GM21381 (cell line): Measurements from ENCODE around the gene GTF3C2.

Source experiments
- ATAC-seq: cut with Tn5 transposase; IDR thresholded peaks from one replicate; pipeline ENCODE4 v1.9.1; 2021; ENCODE audit warnings: mild to moderate bottlenecking, moderate library complexity; ENCODE audit not compliant: unreplicated experiment

GTF3C2 gene

DNA sequence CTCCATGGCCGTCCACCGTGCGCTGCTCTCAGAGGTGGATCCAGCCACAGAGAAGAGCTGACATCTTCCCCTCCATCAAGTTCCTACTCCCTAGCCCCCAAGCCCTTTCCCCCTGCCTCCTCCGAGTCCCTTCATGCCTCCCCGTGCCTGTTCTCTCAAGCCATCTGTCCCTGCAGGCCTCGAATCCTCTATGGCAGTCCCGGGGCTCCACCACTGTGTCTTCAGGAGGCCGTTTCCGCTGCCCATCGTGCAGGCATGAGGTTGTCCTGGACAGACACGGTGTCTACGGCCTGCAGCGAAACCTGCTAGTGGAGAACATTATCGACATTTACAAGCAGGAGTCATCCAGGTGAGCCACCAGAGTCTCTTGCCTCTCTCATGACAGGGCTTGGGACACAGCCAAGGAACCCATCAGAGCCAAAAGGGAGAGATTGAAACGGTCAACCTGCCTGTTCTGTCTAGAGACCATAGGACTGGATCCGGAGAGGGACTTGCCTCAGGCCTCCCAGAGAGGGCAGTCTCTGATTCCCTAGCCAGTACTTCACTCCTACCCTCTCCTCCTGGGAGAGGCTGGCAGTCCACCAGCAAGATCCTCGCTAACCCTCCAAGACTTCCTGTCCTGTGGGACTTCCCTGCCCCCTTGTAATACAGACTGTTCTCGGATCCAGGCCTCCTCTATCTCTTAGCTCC is 58.0 kb downstream of the GTF3C2 start:
- no peak for ATAC-seq

DNA sequence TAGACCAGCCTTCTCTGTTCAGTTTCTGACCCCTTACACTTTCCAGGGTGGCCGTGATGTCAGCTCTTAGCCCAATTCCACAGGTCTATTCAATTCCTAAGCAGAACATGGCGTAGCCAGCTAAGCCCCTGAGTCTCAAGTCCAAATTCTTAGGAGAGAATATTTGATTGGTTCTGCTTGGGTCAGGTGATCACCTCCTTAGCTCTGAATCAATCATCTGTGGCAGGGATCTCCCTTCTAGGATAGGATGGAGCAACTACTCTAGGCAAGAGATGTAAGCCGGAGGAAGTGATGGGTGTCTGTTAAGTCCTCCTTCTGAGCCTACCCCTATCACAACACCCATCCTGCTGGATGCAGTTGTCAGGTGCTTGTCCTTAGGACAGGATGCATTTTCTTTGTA is 59.4 kb downstream of the GTF3C2 start:
- ATAC-seq: no peak

DNA sequence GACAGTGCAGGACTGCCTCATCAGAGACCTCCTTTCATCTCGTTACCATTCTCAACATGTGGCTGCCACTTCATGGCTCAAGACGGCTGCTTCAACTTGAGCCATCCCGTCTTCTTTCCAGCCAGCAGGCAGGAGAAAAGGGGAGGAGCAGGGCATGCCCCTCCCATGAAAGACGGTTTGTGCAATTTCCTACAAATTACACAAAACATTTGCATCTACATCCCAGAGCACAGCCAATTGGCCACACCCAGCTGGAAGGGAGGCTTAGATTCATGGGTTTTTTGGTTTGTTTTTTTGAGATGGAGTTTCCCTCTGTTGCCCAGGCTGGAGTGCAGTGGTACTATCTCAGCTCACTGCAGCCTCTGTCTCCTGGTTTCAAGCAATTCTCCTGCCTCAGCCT is 60.1 kb downstream of the GTF3C2 start:
- no peak for ATAC-seq

- no peak for ATAC-seq
These were observed 61.6 kb downstream of the GTF3C2 start for GRCh38 chr2:27294928-27295327.

- no peak for ATAC-seq
These were observed 64.7 kb downstream of the GTF3C2 start for GRCh38 chr2:27291865-27292264.

- ATAC-seq: no peak
These were observed 66.0 kb downstream of the GTF3C2 start for GRCh38 chr2:27290549-27290948.

GRCh38 chr2:27288610-27289009 is 68.0 kb downstream of the GTF3C2 start:
- ATAC-seq: no peak

DNA sequence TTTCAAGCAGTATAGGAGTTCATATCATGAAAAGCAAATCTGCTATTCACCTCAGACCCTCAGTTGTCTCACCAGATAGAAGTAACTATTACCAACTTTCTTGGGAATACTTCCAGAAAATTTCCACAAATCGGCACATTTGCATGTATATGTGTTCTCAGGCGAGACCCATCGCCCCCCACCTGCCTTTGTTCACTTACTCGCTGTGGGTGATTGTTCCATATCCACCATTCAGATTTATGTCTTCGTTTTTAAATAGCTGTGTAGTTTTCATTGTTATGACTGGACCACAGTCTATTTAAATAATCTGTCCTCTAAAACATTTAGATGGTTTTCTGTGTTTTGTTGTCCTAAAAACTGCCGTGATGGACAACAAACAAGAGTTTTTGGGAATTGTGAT is 71.1 kb downstream of the GTF3C2 start:
- ATAC-seq: no peak

- ATAC-seq: no peak
These were observed 71.6 kb downstream of the GTF3C2 start for GRCh38 chr2:27284996-27285395.

DNA sequence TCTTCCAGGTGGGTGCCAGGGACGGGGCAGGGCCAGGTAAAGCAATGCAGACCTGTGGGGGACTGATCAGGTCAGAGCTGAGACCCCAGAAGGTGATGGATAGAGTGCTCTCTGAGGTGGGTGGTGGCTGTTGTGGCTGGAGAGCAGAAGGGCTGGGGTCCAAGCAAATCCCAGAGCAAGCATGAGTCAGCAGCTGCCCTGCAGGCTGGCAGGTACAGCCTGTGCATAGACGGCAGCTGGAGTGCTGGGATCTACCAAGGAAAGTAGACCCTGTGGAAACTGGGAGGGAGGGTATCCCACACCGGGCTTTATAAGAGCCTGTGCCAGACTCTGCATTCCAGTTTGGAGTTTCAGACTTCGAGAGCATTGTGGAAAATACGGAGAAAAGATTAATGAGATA is 73.7 kb downstream of the GTF3C2 start:
- ATAC-seq: no peak

GRCh38 chr2:27281855-27282559 is 74.6 kb downstream of the GTF3C2 start, which contains the start of gene TRIM54:
TRIM54 (plus strand) TSS chr2:27282429; CDS start chr2:27282732, 303 bp downstream.
- no peak for ATAC-seq

DNA sequence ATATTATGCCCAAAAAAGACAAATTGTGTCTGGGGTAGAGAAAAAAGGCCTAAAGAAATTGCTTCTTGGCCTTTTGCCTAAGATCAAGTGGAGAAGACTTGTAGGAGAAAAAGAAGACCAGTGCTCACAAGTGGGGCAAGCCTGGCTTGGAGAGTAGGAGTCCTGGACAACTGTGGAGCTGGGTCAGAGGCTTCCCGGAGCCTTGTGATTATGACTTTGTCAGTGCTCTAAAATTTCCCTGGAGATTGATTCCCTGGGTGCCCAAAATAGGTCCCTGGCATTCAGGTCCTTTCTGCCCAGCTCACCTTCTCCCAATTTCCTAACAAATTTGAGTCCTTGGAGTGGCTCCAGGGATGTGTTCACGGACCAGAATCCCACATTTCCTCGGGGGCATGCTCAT is 75.1 kb downstream of the GTF3C2 start:
- no peak for ATAC-seq

DNA sequence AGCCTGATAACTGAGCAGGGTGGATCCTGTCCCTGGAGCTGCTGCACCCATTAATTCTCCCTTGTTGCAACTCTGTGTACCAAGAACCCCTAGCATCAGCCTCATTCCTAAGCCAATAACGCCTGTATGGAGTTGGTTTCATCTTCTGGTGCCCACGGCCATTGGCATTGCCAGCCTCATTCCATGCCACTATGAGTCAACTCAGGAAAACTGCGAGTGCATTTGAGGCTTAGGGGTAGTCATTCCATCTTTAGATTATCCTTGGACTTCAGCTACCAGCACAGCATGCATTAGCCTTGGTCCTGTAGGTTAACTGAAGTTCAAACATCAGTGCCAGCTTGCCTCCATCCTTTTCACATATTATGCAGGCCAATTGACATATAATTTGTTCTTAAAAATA is 75.7 kb downstream of the GTF3C2 start:
- ATAC-seq: no peak

DNA sequence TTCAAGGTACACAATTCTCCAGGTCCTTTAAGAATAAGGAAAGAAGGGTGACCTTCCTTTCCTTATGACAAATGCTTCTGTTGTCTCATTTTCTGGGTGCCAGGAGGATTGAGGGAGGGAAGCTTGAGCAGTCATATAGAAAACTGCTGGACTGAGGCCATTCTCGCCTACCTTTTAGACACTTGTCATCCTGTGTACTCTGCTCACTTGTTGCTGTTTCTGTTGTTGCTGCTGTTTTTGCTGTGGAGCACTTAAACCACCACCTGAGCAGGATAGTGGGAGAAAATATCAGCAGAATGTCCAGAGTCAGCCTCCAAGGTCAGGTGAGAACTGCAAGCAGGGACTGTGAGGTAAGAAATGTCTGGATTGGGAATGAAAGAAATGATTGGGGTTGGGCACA is 78.6 kb downstream of the GTF3C2 start:
- ATAC-seq: no peak
